GM12801 (cell line): ENCODE results near the gene ALG1.

Experiments
- CTCF ChIP-seq: IDR thresholded peaks from one replicate; pipeline ENCODE4 v1.5.1; 2011; ENCODE audit warnings: control low read depth; ENCODE audit not compliant: insufficient read length; ENCODE audit errors: extremely low read depth

The ALG1 gene

GRCh38 chr16:5062790-5063765 is 8.6 kb upstream of the ALG1 start:
- no peak for TF ChIP-seq CTCF

GRCh38 chr16:5064915-5065314 is 6.7 kb upstream of the ALG1 start:
- TF ChIP-seq CTCF = no peak

- TF ChIP-seq CTCF = no peak
Measured at GRCh38 chr16:5065326-5065725, 6.3 kb upstream of the ALG1 start.

- no peak for TF ChIP-seq CTCF
Measured at GRCh38 chr16:5065813-5066212, 5.8 kb upstream of the ALG1 start, which contains the start of gene C16orf89. C16orf89 (minus strand) TSS chr16:5065956; CDS start chr16:5065908, 48 bp downstream.

- no peak for TF ChIP-seq CTCF
Measured at GRCh38 chr16:5066511-5066910, 5.1 kb upstream of the ALG1 start.

- TF ChIP-seq CTCF = no peak
Measured at GRCh38 chr16:5069048-5069447, 2.6 kb upstream of the ALG1 start.

GRCh38 chr16:5069854-5070253 is 1.8 kb upstream of the ALG1 start:
- no peak for TF ChIP-seq CTCF
